MCF 10A (cell line): ENCODE data around the gene CD37. TPM values are rescaled to one million over a fixed set of nuclear protein-coding genes. Genes with fewer than 3 reads are reported as not detected.

ENCODE experiments used
- BruUV-seq: library from RNA; stranded (reverse); fragments of 400-500 nt; replicated peaks from 2 replicates; lab custom pipeline; 2021; lab: Mats Ljungman, UMichigan
- CTCF ChIA-PET: fragments of 300-600 bp; sonication (Branson Sonifier 250); formaldehyde crosslinking; extraction: SDS; loops from one replicate; lab custom pipeline; 2021; ENCODE audit warnings: antibody characterized with exemption, inconsistent platforms; lab: Yijun Ruan, JAX
- POLR2A ChIA-PET: fragments of 300-600, 350-650 bp; sonication (Branson Sonifier 250); formaldehyde crosslinking; extraction: SDS; loops from one replicate; lab custom pipeline; 2020; ENCODE audit warnings: antibody characterized with exemption, inconsistent platforms; lab: Yijun Ruan, JAX
- DNase-seq: peaks from one replicate; pipeline ENCODE4 v3.0.0-alpha.2; 2018; ENCODE audit not compliant: unreplicated experiment
- H3K27ac Mint-ChIP-seq: one replicate; pipeline ENCODE4 v1.8.0; 2022; ENCODE audit warnings: mild to moderate bottlenecking, low read depth, mixed read lengths; ENCODE audit not compliant: unreplicated experiment
- H3K27me3 Mint-ChIP-seq: one replicate; pipeline ENCODE4 v1.8.0; 2022; ENCODE audit warnings: mixed read lengths; ENCODE audit not compliant: insufficient read depth, unreplicated experiment
- H3K36me3 Mint-ChIP-seq: one replicate; pipeline ENCODE4 v1.8.0; 2022; ENCODE audit warnings: mild to moderate bottlenecking, moderate library complexity, mixed read lengths; ENCODE audit not compliant: insufficient read depth, unreplicated experiment
- H3K4me1 Mint-ChIP-seq: one replicate; pipeline ENCODE4 v1.8.0; 2022; ENCODE audit warnings: mixed read lengths; ENCODE audit not compliant: insufficient read depth, unreplicated experiment
- H3K4me3 Mint-ChIP-seq: one replicate; pipeline ENCODE4 v1.8.0; 2022; ENCODE audit warnings: mild to moderate bottlenecking, moderate library complexity, mixed read lengths; ENCODE audit not compliant: unreplicated experiment
- H3K9me3 Mint-ChIP-seq: one replicate; pipeline ENCODE4 v1.8.0; 2022; ENCODE audit warnings: mixed read lengths; ENCODE audit not compliant: unreplicated experiment
- CTCF ChIP-seq: fragments of 200-600 bp; IDR thresholded peaks from one replicate; pipeline ENCODE4 v1.8.0; 2022; ENCODE audit warnings: antibody characterized with exemption, mild to moderate bottlenecking; ENCODE audit not compliant: unreplicated experiment
- intact Hi-C: fragments of 100-400 bp; cut with micrococcal nuclease; formaldehyde crosslinking; loops from 2 replicates; pipeline ENCODE4 v1.14.1; 2022
- total RNA-seq: library from RNA; stranded (reverse); gene quantifications from 2 replicates; pipeline ENCODE4 v1.2.3, GENCODE V29; 2022

The CD37 gene
- total RNA-seq, 1 experiment from 2014 or later = not detected

GRCh38 chr19:49348305-49349189, 13.3 kb downstream of the CD37 start:
- no peak for TF ChIP-seq CTCF
- Mint-ChIP-seq H3K4me3 (no peak overlapping the region), H3K27ac (no peak overlapping the region), H3K27me3 (no peaks in the 10 kb centered on the region), H3K4me1 (no peaks in the 10 kb centered on the region), H3K36me3 (no peaks in the 10 kb centered on the region), H3K9me3 (no peaks in the 10 kb centered on the region)
- BruUV-seq = no TSS peak
- POLR2A ChIA-PET = interaction anchor here (1.2 kb wide), 1 partner anchor 14 kb away, joined by 5 read pairs; the partner anchor contains the start of genes DKKL1 and TEAD2
- intact Hi-C loops = no loop called here
- CTCF ChIA-PET = interaction anchor here (0.6 to 1.9 kb wide), 3 partner anchors 13 to 123 kb away, joined by 3 to 8 read pairs (median 5); partner anchors contain the start of gene CD37
- DNase-seq = no peak

- POLR2A ChIA-PET = no interaction called here
- BruUV-seq = no TSS peak
Observed at GRCh38 chr19:49349567-49349966, 14.4 kb downstream of the CD37 start.

GRCh38 chr19:49355909-49356353, 20.7 kb downstream of the CD37 start:
- H3K27me3 Mint-ChIP-seq = no peaks in the 10 kb centered on the region
- intact Hi-C loops = no loop called here
- H3K36me3 Mint-ChIP-seq = no peaks in the 10 kb centered on the region
- peak; percentile 45 for DNase-seq
- CTCF ChIA-PET = no interaction called here
- no peak overlapping the region for H3K27ac Mint-ChIP-seq
- no peak for TF ChIP-seq CTCF
- POLR2A ChIA-PET = no interaction called here
- no TSS peak for BruUV-seq
- no peaks in the 10 kb centered on the region for H3K9me3 Mint-ChIP-seq
- H3K4me3 Mint-ChIP-seq = no peak overlapping the region
- no peaks in the 10 kb centered on the region for H3K4me1 Mint-ChIP-seq

More at GRCh38 chr19:49349567-49349966, 14.4 kb downstream of the CD37 start:
- Mint-ChIP-seq H3K4me1 (no peaks in the 10 kb centered on the region), H3K9me3 (no peaks in the 10 kb centered on the region), H3K36me3 (no peaks in the 10 kb centered on the region), H3K4me3 (no peak overlapping the region), H3K27me3 (no peaks in the 10 kb centered on the region), H3K27ac (no peak overlapping the region)
- CTCF ChIA-PET = interaction anchor here (0.7 to 1.9 kb wide), 2 partner anchors 41 to 124 kb away, joined by 3 to 8 read pairs; no protein-coding TSS in a partner anchor
- DNase-seq = no peak
- TF ChIP-seq CTCF = no peak
- intact Hi-C loops = no loop called here

GRCh38 chr19:49356382-49356781, 21.2 kb downstream of the CD37 start:
- DNase-seq = no peak
- H3K27me3 Mint-ChIP-seq = no peaks in the 10 kb centered on the region
- ChIA-PET CTCF (no interaction called here), POLR2A (no interaction called here)
- H3K27ac Mint-ChIP-seq = no peak overlapping the region
- BruUV-seq = no TSS peak
- H3K4me1 Mint-ChIP-seq = no peaks in the 10 kb centered on the region
- H3K36me3 Mint-ChIP-seq = no peaks in the 10 kb centered on the region
- intact Hi-C loops = no loop called here
- TF ChIP-seq CTCF = no peak
- H3K9me3 Mint-ChIP-seq = no peaks in the 10 kb centered on the region
- no peak overlapping the region for H3K4me3 Mint-ChIP-seq
